HG03460 (cell line): ENCODE measurements around the gene DNAJC5.

Source experiments
- ATAC-seq: cut with Tn5 transposase; IDR thresholded peaks from one replicate; pipeline ENCODE4 v1.9.1; 2021; ENCODE audit not compliant: unreplicated experiment

Gene DNAJC5

DNA sequence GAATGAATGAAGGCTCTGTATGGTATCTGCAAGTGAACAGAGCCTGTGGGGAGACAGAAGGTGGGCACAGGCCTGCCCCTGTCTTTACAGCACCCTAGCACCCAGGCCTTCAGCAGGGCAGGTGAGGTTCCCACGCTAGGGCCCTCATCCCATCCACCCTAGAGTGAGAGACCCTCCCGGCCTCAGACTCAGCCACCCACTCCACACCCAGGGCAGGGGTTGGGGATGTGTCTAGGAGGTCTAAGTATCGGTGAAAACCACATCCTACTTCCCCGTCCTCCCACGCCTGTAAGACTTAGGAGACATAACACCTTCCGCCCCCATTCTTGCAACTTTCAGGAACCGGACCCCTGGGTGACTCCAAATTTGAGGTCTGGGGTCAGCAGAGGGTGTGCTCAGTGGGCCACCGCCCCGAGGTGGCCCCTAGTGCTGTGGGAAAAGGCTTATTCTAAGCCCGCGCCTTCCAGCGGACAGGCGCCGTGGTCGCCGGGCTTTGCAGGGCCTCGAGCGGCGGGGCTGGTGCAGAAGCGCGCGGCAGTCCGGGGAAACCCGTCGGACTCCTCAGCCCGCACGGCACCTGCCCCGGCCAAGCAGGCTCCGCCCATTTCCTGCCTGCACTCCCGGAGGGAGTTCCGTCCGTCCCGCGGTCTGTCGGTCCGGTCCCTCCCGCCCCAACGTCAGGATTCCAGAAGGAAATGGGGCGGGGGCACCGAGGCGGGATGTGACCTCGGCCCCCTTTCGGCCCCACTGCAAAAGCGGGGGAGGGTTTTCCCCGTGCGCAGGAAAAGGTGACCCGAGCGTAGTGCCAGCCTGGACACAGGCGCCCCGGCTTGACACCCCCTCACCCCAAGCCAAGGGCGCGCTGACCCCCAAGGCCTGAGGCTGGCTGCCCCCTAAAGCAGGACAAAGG, 83.6 kb downstream of the DNAJC5 start:
- no peak for ATAC-seq

DNA sequence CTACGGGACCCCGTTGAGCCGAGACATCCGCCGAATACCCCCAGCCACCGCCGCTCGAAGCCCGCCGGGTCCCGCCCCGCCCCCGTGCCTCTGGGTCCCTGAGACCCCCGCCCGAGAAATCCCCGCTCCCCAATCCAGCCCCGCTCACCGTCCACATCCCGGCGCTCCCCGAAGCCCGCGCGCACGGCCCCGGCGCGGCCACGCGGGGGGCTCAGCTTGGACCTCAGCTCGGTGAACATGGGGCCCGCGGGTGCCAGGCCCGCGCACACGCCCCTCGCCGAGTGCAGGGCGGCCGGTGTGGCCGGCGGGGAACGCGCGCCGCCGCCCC, 84.3 kb downstream of the DNAJC5 start:
- no peak for ATAC-seq

DNA sequence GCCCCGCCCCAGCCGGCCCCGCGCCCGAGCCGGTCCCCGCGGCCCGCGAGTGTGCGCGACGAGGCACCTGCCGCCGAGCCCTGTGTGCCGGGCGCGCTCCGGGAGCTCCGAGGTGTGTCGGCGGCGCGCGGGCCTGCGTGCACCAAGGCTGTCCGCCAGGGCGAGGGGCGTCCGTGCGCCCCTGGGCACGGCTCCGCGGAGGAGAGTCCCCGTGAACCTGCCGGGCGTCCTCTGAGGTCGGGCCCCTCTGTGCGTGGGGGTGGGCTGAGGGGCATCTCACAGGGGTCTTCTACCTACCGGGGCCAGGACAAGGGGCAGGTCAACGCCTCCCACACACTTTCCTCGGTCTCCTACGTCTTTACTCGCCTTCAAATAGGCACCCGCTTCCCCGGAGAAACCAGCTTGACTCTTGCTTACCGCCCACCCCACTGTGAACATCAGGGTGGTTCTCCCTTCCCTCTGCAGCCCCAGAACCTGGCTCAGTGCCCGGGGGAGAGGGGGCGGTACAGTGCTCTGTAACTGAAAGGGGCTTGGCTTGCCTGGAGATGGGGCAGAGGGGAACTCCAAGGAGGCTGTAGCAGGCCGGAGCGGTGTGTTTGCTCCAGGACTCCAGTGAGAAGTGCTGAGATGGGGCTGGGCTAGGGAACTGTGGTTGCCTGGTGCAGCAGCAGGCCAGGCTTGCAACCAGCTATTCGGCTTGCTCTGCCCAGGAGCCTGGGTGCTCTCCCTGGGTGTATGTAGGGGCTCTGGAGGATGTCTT, 84.8 kb downstream of the DNAJC5 start, which contains the start of gene SAMD10:
TSS of gene SAMD10 (minus strand) at position 86 of the 760 bp plus-strand sequence. CDS start 175 bp downstream, outside the sequence.
- ATAC-seq, result peak; percentile 38

DNA sequence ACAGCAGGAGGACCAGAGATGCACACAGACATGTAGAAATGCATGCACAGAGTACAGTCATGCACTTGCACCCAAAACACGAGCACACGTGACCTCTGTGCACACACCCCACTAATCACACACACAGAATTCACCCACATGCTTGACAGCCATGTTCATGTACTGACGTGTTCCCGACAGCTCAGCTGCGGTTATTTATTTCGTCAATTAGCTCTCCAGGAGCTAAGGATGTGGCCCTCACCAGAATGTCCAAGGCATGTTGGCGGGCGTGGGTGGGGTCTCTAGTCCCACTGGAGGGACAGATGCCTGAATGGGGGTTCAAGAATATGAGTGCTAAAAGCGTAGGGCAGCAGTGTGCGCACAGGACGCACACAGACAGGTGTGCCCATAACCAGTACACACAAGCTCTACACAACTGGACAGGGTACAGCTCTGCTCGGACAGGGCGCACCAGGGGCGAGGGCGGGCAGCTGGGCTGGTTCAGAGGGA, 85.4 kb downstream of the DNAJC5 start:
- ATAC-seq, result peak; percentile 9

DNA sequence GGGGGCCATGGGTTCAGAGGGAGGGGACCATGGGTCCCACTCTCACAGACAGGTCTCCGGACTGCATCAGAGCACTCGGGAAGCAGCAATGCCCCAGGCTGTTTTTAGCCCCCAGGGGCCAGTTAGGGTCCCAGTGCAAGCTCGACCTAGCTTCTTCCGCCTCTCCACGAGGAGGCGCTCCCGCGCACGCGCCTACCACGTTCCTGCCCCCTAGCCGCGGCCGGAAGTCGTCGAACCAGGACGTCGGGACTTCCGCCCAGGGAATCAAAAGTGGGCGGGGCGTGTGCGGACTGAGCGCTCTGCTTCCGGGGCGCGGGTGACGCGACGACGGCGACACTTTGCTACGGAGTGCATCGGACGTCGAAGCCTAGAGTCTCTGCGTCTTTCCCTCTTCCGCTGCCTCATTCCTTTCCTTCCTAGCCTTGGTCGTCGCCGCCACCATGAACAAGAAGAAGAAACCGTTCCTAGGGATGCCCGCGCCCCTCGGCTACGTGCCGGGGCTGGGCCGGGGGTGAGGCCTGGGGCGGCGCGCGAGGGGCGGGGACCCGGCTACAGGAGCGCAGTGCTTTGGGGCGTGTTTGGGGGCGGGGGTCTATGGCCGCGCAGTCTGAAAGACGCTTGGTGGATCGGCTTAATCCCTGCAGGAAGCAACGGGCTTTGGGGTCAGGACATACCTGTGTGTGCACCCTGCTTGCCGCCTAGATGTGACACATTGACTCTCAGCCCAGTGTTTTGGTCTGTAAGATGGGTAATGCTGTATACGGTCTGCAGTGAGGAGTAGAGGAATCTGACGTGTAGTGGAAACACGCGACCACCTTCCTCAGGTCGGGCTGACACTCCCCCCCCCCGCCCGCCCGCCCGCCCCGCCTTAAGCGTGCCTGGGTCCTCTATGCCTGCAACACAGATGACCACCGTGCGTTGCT, 86.1 kb downstream of the DNAJC5 start, which contains the start of gene PRPF6:
TSS of gene PRPF6 (plus strand) at position 327 of the 923 bp plus-strand sequence. CDS start at position 441, 114 bp downstream.
- ATAC-seq, result peak; percentile 44

DNA sequence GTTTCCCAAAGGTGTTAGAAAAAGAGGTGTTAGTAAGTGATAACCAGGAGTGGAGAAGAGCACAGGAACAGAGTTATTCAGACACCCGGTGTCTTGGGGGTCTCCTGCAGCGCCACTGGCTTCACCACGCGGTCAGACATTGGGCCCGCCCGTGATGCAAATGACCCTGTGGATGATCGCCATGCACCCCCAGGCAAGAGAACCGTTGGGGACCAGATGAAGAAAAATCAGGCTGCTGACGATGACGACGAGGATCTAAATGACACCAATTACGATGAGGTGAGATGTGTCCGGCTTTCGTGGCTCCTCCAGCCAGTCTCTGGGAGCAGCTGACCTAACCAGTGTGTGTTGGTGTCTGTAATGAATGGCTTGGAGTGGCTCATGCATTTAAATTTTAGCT, 88.0 kb downstream of the DNAJC5 start:
- ATAC-seq, result no peak
